ENCODE results near the gene RFPL3. TPM values are rescaled to one million over a fixed set of nuclear protein-coding genes. Genes with fewer than 3 reads are reported as not detected.

Gene RFPL3
- total and polyA plus RNA-seq, 10 of the 15 experiments (the other 5 are each of a cell fraction or from before 2014, with no cell fraction given), result not detected

- ChIA-PET CTCF (no interaction called here), RAD21 (ENCODE audit: unreplicated experiment) (no interaction called here), POLR2A (no interaction called here), SMC1A (ENCODE audit: uncharacterized antibody, unreplicated experiment) (no interaction called here)
- H3K4me1 ChIP-seq (ENCODE audit: control insufficient read depth, insufficient read depth, low read length), result peaks cover 13% of the 10 kb centered on the region; the same call in 1 of the 2 replicates
- H3K27me3 ChIP-seq (replicated peaks in 1 of 2; ENCODE audit: control insufficient read depth in 2 of 2, insufficient read depth in 2 of 2, low read length in 1 of 2), result no peaks in the 10 kb centered on the region
- ATAC-seq (peak; percentile 73), FAIRE-seq (peak; percentile 89), DNase-seq (ENCODE audit: low read depth, low spot score) (peak; percentile 53)
- in situ Hi-C loops (cut with MboI), result no loop called here
- 2% methylated on average over 3 of the region's 3 CpGs for WGBS (ENCODE audit: insufficient coverage, insufficient replicate concordance, low lambda C conversion rate, missing lambda C conversion rate)
- peaks cover 29% of the 10 kb centered on the region for H3K79me2 ChIP-seq (ENCODE audit: control insufficient read depth, insufficient read depth, low read length)
- H3K9ac ChIP-seq (ENCODE audit: control insufficient read depth, insufficient read depth, low read length), result no peak overlapping the region
- intact Hi-C loops (cut with micrococcal nuclease; ENCODE audit: unreplicated experiment), result no loop called here
- H3K4me3 ChIP-seq, result no peak overlapping the region
- H2AFZ ChIP-seq (ENCODE audit: control insufficient read depth, low read depth, low read length), result no peak overlapping the region
- no TSS peak for BruUV-seq (replicated peaks)
- no peaks in the 10 kb centered on the region for H4K20me1 ChIP-seq (ENCODE audit: control insufficient read depth, insufficient read depth)
- H3K27ac ChIP-seq (ENCODE audit: control insufficient read depth, insufficient read depth), result peak overlapping the region; percentile 76
- H3K9me3 ChIP-seq (replicated peaks; ENCODE audit: control insufficient read depth, insufficient read depth, low read length), result no peaks in the 10 kb centered on the region
- H3K4me2 ChIP-seq (ENCODE audit: control insufficient read depth, insufficient read depth), result peak overlapping the region; percentile 65
- H3K36me3 ChIP-seq (ENCODE audit: control insufficient read depth in 2 of 2, insufficient read depth in 2 of 2, low read length in 1 of 2), result peaks cover 4 to 14% of the 10 kb centered on the region in 2 experiments; a peak in 3 of 4 replicates
- TF ChIP-seq SMAD1 (IDR thresholded peaks at IDR 0.05; ENCODE audit: low read depth, partially characterized antibody) (no peak), DPF2 (IDR thresholded peaks at IDR 0.05) (peak; percentile 93), NFYA (IDR thresholded peaks at IDR 0.05; ENCODE audit: borderline replicate concordance, low read depth, low read length) (no peak), IRF4 (IDR thresholded peaks at IDR 0.05; ENCODE audit: low read depth, low read length) (peak; percentile 72; the same call in 1 of the 2 replicates), MEF2B (IDR thresholded peaks at IDR 0.05; ENCODE audit: partially characterized antibody, poor library complexity, severe bottlenecking) (peak; percentile 15), SPI1 (IDR thresholded peaks at IDR 0.05; ENCODE audit: borderline replicate concordance, insufficient read depth, low read depth, low read length) (peak; percentile 97), ZNF24 (IDR thresholded peaks at IDR 0.05) (peak; percentile 71), EP300 (IDR thresholded peaks at IDR 0.05; ENCODE audit: borderline replicate concordance in 1 of 2, control insufficient read depth in 1 of 2, low read depth in 2 of 2, low read length in 2 of 2) (peak; percentile 31 to 55; a peak in 2 of 4 replicates), ZBED1 (IDR thresholded peaks at IDR 0.05; ENCODE audit: borderline replicate concordance) (no peak), MTA2 (IDR thresholded peaks at IDR 0.05; ENCODE audit: low read depth) (peak; percentile 55), NFIC (IDR thresholded peaks at IDR 0.05; ENCODE audit: low read depth, low read length) (peak; percentile 32; the same call in 1 of the 2 replicates), MEF2A (IDR thresholded peaks at IDR 0.05; ENCODE audit: insufficient read depth, low read depth, low read length) (0 out of 2 replicates have a peak, but pooled peaks have one; percentile 22), BCLAF1 (IDR thresholded peaks at IDR 0.05) (no peak), HDGF (IDR thresholded peaks at IDR 0.05) (0 out of 2 replicates have a peak, but pooled peaks have one; percentile 46), IKZF2 (IDR thresholded peaks at IDR 0.05) (peak; percentile 72 to 75; a peak in 3 of 4 replicates), PAX5 (IDR thresholded peaks at IDR 0.05; ENCODE audit: borderline replicate concordance, low read depth, low read length) (0 out of 2 replicates have a peak, but pooled peaks have one; percentile 36), FOXK2 (IDR thresholded peaks at IDR 0.05) (no peak), ZNF217 (IDR thresholded peaks at IDR 0.05) (0 out of 2 replicates have a peak, but pooled peaks have one; percentile 29), ETV6 (conservative IDR thresholded peaks at IDR 0.05 in 1 of 2, IDR thresholded peaks at IDR 0.05 in 1 of 2; ENCODE audit: borderline replicate concordance in 1 of 2, low read depth in 1 of 2) (peak in 1 of 2 experiments; percentile 73; a peak in 2 of 4 replicates), SIX5 (IDR thresholded peaks at IDR 0.05; ENCODE audit: low read depth, low read length, severe bottlenecking) (no peak), LARP7 (IDR thresholded peaks at IDR 0.05) (0 out of 2 replicates have a peak, but pooled peaks have one; percentile 8), ATF7 (IDR thresholded peaks at IDR 0.05; ENCODE audit: low read depth) (peak; percentile 58), NBN (IDR thresholded peaks at IDR 0.05) (peak; percentile 82)
Measured at GRCh38 chr22:32407312-32407711, 49.6 kb downstream of the RFPL3 start.

Measured in GM12878 (cell line).